HG03442 (cell line): Measurements from ENCODE around the gene MAST4.

ENCODE experiments used
- ATAC-seq: cut with Tn5 transposase; IDR thresholded peaks from one replicate; pipeline ENCODE4 v1.9.1; 2021; ENCODE audit warnings: mild to moderate bottlenecking, moderate library complexity; ENCODE audit not compliant: unreplicated experiment

Gene MAST4

GRCh38 chr5:66603164-66603563 lies 7.0 kb downstream of the MAST4 start:
- no peak for ATAC-seq

- no peak for ATAC-seq
Measured at GRCh38 chr5:66603881-66604280, 7.7 kb downstream of the MAST4 start.

GRCh38 chr5:66606713-66607112 lies 10.5 kb downstream of the MAST4 start:
- ATAC-seq, result no peak

GRCh38 chr5:66608501-66608900 lies 12.3 kb downstream of the MAST4 start:
- no peak for ATAC-seq

GRCh38 chr5:66609615-66610014 lies 13.4 kb downstream of the MAST4 start:
- peak; percentile 59 for ATAC-seq

- no peak for ATAC-seq
Measured at GRCh38 chr5:66612226-66612625, 16.0 kb downstream of the MAST4 start.

- no peak for ATAC-seq
Measured at GRCh38 chr5:66615136-66615535, 18.9 kb downstream of the MAST4 start.

- no peak for ATAC-seq
Measured at GRCh38 chr5:66615894-66616293, 19.7 kb downstream of the MAST4 start.

GRCh38 chr5:66616520-66617225 lies 20.5 kb downstream of the MAST4 start:
- no peak for ATAC-seq

- ATAC-seq, result peak; percentile 65
Measured at GRCh38 chr5:66617226-66617861, 21.2 kb downstream of the MAST4 start.

GRCh38 chr5:66617991-66618768 lies 22.0 kb downstream of the MAST4 start:
- no peak for ATAC-seq

- no peak for ATAC-seq
Measured at GRCh38 chr5:66620711-66621110, 24.5 kb downstream of the MAST4 start.

GRCh38 chr5:66621146-66621545 lies 25.0 kb downstream of the MAST4 start:
- ATAC-seq, result no peak

- ATAC-seq, result no peak
Measured at GRCh38 chr5:66621736-66622135, 25.5 kb downstream of the MAST4 start.

- ATAC-seq, result no peak
Measured at GRCh38 chr5:66628561-66628960, 32.4 kb downstream of the MAST4 start.

- no peak for ATAC-seq
Measured at GRCh38 chr5:66629446-66629845, 33.3 kb downstream of the MAST4 start.

- ATAC-seq, result no peak
Measured at GRCh38 chr5:66633754-66634153, 37.6 kb downstream of the MAST4 start.

- ATAC-seq, result no peak
Measured at GRCh38 chr5:66634601-66635000, 38.4 kb downstream of the MAST4 start.

- no peak for ATAC-seq
Measured at GRCh38 chr5:66637994-66638393, 41.8 kb downstream of the MAST4 start.

GRCh38 chr5:66639037-66639436 lies 42.8 kb downstream of the MAST4 start:
- ATAC-seq, result no peak

- ATAC-seq, result no peak
Measured at GRCh38 chr5:66642538-66642937, 46.3 kb downstream of the MAST4 start.

GRCh38 chr5:66643387-66643786 lies 47.2 kb downstream of the MAST4 start:
- ATAC-seq, result no peak
